NCI-H1048 (cell line): Measurements from ENCODE around the gene CTBP2.

Experiments used
- DNase-seq: peaks from one replicate; lab custom pipeline; 2025; lab: John Stamatoyannopoulos, UW

Gene CTBP2

DNA sequence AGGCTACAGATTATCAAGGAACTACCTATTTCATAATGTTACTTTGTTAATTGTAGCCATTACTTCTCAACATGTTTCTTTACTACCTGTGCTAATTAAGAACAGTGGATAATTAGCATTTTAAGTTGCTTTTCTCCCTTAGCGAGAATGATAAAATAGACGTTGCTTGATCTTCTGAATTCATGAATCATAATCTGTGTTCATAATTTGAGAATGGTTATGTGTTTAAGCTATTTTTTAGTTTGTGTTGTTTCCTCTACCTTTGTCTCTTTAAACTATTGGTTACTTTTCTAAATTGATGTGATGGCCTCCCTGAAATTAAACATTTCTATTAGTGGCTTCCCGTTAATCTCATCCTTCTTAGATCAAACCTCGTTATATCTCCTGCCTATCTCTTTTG, 218.5 kb downstream of the CTBP2 start, which contains the start of gene ZRANB1:
Gene ZRANB1, plus strand, starts transcription at position 301 of the 400 bp plus-strand sequence. CDS start 371 bp downstream, outside the sequence.
- no peak for DNase-seq

DNA sequence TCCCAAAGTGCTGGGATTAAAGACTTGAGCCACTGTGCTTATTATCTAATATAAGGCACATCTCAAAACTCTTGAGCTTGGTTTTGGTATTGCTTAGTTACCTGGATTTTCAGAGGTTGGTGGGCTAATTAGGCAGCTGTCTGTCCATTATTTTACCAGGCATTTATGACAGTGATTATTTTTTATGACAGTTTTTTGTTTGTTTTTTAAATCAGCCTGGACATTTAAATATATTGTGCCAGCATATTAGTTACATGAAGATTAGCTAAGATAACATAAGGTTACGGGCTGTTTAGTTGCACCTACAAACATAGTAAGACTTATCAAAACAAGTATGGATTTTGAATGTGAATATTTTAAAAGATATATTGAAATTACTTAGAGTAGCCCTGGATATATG, 221.1 kb downstream of the CTBP2 start:
- no peak for DNase-seq

DNA sequence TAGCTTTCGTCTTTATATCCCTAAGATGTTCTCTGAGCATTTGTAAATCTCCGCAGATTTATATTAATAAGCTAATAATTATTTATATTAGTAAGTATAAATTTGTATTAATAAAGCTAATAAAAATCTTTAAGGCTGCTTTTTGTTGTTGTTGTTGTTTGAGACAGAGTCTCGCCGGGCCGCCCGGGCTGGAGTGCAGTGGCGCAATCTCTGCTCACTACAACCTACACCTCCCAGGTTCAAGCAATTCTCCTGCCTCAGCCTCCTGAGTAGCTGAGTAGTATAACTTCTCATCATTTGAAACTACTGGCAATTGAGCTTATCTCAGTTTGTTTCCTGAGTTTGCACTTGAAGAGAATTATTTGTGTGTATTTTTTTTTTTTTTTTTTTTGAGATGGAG, 223.6 kb downstream of the CTBP2 start:
- no peak for DNase-seq

DNA sequence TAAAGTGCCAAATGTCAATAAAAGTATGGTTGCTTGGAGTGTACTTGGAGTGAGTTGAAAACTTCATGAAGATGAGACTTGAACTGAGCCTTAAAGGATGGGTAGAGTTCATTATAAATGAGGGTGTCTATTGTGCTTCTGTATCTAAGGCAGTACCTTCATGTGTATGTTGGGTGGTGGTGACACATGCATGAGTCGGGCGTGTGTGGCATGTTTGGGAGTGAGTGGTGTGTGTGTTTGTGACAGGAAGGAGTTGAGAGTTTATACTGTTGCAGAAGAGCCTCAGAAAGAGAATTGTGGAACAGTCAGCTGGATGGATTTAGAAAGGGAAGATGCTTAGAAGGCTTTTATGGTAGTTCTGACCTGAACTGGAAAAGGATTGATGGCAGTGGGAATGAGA, 224.4 kb downstream of the CTBP2 start:
- no peak for DNase-seq
